Choroid plexus epithelial cell (primary cell): ENCODE measurements around the gene ZNF397.

ENCODE experiments used
- DNase-seq: peaks from one replicate; pipeline ENCODE4 v3.0.0-alpha.2; 2010; ENCODE audit warnings: low read depth
- H3K4me3 ChIP-seq: 2 replicates; pipeline ENCODE4 v1.5.1; 2011; ENCODE audit warnings: low read depth, mild to moderate bottlenecking, control low read depth, low read length, moderate library complexity
- TF ChIP-seq, protein P1 (sequence below): conservative IDR thresholded peaks from 2 replicates; pipeline ENCODE4 v1.5.1; 2011; ENCODE audit warnings: low read depth, mild to moderate bottlenecking, control low read depth, inconsistent platforms, low read length, moderate library complexity

The ZNF397 gene

DNA sequence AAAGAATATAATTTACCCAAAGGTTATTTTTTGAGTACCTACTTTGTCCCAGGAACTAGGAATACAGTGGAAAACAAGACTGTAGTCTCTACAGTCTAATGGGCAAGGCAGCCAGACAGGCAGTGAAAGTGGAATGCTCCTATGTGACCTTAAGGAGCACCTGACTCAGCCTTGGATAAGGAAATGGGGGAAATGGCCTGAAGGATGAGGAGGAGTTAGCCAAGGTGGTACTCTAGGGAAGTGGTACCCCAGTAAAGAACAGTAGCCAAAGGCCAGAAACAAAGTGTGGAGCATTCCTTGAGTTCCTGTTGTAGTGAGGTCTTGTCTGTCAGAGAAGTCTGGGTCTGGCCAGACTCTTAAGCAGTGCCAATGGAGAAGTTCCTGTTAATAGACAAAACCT, 6.0 kb downstream of the ZNF397 start:
- TF ChIP-seq, protein P1, sequence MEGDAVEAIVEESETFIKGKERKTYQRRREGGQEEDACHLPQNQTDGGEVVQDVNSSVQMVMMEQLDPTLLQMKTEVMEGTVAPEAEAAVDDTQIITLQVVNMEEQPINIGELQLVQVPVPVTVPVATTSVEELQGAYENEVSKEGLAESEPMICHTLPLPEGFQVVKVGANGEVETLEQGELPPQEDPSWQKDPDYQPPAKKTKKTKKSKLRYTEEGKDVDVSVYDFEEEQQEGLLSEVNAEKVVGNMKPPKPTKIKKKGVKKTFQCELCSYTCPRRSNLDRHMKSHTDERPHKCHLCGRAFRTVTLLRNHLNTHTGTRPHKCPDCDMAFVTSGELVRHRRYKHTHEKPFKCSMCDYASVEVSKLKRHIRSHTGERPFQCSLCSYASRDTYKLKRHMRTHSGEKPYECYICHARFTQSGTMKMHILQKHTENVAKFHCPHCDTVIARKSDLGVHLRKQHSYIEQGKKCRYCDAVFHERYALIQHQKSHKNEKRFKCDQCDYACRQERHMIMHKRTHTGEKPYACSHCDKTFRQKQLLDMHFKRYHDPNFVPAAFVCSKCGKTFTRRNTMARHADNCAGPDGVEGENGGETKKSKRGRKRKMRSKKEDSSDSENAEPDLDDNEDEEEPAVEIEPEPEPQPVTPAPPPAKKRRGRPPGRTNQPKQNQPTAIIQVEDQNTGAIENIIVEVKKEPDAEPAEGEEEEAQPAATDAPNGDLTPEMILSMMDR, result no peak
- H3K4me3 ChIP-seq, result no peak overlapping the region
- no peak for DNase-seq

DNA sequence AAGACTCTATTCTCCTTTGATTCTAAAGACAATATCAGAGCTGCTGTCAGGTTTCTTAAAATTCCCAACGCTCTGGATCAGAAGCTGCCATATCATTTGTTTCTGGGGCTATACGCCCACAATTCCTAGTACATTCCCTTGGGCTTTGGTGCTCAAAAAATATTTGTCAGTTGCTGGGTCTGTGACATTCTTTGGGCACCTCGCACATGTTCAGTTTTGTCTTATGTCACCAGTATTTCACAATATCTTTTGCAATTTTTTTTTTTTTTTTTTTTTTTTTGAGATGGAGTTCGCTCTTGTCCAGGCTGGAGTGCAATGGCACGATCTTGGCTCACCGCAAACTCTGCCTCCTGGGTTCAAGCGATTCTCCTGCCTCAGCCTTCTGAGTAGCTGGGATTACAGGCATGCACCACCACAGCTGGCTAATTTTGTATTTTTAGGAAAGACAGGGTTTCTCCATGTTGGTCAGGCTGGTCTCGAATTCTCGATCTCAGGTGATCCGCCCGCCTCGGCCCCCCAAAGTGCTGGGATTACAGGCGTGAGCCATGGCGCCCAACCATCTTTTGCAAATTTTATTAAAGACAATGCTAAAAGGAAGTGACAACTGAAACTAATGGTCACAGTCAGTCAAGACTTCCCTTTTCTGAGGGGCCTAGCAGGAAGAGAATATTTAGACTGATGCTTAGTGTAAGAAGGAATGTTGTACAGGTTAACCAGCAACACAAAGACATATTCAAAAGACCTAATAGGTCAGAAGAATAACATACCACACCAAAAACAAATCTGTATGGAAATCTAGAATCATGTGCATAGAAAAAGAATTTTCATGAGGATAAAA, 6.8 kb downstream of the ZNF397 start:
- TF ChIP-seq, protein P1, result no peak
- no peak for DNase-seq
- H3K4me3 ChIP-seq, result no peak overlapping the region

DNA sequence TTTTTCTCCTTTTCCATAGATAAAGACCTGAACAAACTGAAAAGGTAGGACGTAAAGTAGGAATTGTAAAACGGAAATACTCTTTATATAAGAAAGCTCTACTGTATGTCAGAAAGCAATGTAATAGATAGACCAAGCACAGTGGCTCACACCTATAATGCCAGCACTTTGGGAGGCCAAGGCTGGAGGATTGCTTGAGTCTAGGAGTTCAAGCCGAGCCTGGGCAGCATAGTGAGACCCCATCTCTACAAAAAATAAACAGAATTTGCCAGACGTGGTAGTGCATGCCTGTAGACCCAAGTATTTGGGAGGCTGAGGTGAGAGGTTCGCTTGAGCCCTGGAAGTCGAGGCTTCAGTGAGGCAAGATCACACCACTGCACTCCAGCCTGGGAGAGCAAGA, 7.6 kb downstream of the ZNF397 start:
- TF ChIP-seq, protein P1, result no peak
- no peak overlapping the region for H3K4me3 ChIP-seq

DNA sequence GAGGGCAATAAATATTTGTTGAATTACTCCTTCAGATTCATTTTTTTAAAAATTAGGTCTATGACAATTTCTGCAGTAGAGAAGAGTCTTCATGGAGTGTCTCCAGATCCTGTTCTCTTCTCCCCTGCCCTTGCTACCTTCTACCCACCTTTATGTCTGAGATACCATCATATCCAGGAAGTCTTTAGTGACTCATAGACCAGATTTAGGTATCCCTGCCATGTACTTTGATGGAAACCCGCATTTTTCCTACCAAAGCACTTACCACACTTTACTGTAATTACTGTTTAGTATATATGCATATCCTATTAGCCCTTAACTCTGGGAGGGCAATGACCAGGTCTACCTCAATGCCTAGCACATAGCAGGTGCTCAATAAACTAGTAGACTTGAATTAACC, 11.6 kb downstream of the ZNF397 start:
- TF ChIP-seq, protein P1, result no peak
- H3K4me3 ChIP-seq, result no peak overlapping the region
- no peak for DNase-seq

More for the DNA sequence above, 7.6 kb downstream of the ZNF397 start:
- DNase-seq, result no peak

DNA sequence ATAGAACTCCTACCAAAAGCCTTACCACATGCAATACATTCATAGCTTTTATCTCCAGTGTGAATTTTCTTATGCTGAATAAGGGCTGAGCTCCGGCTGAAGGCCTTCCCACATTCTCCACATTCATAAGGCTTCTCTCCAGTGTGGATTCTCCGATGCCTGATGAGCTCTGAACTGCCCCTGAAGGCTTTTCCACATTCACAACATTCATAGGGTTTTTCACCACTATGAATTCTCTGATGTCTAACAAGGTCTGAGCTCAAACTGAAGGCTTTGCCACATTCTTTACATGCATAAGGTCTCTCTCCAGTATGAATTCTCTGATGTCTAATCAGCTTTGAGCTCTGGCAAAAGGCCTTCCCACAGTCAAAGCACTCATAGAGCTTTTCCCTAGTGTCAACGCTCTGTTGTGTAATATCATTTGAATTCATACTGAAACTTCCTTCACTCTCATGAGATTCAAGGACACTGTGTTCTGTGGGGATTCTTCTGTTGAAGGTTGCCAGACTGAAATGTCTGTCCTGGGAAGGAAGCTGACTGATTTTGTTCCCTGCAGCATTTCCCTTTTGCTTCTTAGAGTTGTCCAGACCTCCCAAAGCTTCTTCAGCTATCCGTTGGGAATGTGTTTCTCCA, 12.9 kb downstream of the ZNF397 start:
- TF ChIP-seq, protein P1, result no peak
- no peak for DNase-seq
- H3K4me3 ChIP-seq, result no peak overlapping the region

DNA sequence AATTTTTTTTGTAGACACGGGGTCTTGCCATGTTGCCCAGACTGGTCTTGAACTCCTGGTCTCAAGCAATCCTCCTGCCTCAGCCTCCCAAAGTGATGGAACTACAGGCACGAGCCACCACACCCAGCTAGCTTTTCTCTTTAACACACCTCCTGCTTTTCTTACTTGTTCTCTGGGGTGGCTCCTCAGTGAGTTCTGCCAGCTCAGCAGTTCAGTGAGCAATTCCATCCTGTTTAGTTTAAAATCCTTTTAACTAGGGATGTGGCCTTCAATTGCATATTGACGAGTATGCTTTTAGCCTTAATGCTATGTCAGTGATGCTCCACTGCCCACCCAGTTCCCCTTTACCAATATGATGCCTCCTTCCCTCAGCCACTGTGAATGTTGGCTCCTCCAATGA, 16.1 kb downstream of the ZNF397 start:
- no peak for DNase-seq
- H3K4me3 ChIP-seq, result no peak overlapping the region
- TF ChIP-seq, protein P1, result no peak
